Fibroblast of lung (primary cell): Measurements from ENCODE around the gene NOXRED1. TPM values are rescaled to one million over a fixed set of nuclear protein-coding genes. Genes with fewer than 3 reads are reported as not detected.

Experiments used
- DNase-seq, 2 donors: peaks; one replicate each; pipeline versions ENCODE4 v3.0.0 to v3.0.0-alpha.2; 2010; ENCODE audit warnings: low read depth in 2 of 2
- H2AFZ ChIP-seq: 2 replicates; pipeline ENCODE4 v1.5.1; 2012; ENCODE audit warnings: low read length, control low read depth, inconsistent platforms
- H3K27ac ChIP-seq: 2 replicates; pipeline ENCODE4 v1.5.1; 2011; ENCODE audit warnings: low read length, control low read depth; ENCODE audit not compliant: insufficient read depth
- H3K27me3 ChIP-seq: 2 replicates; pipeline ENCODE4 v1.5.1; 2011; ENCODE audit warnings: mild to moderate bottlenecking, low read length; ENCODE audit not compliant: control insufficient read depth, insufficient read depth
- H3K36me3 ChIP-seq: 2 replicates; pipeline ENCODE4 v1.5.1; 2011; ENCODE audit warnings: low read length; ENCODE audit not compliant: control insufficient read depth, insufficient read depth
- H3K4me1 ChIP-seq: 2 replicates; pipeline ENCODE4 v1.5.1; 2011; ENCODE audit warnings: low read length; ENCODE audit not compliant: control insufficient read depth, insufficient read depth; ENCODE audit errors: extremely low read depth
- H3K4me2 ChIP-seq: 2 replicates; pipeline ENCODE4 v1.5.1; 2011; ENCODE audit warnings: low read length, control low read depth; ENCODE audit not compliant: insufficient read depth; ENCODE audit errors: extremely low read depth
- H3K4me3 ChIP-seq, 4 experiments: fragments of 200-600 bp in 1 of 4; sonication (generic) in 1 of 4; replicated peaks in 1 of 4; 2 replicates each; pipeline ENCODE4 v1.5.1; 2011 to 2016; ENCODE audit warnings: low read length in 4 of 4, low read depth in 3 of 4, mild to moderate bottlenecking in 3 of 4, control low read depth in 2 of 4, inconsistent platforms in 1 of 4, mixed read lengths in 1 of 4; ENCODE audit not compliant: insufficient read depth in 1 of 4; ENCODE audit errors: control extremely low read depth in 1 of 4
- H3K79me2 ChIP-seq: 2 replicates; pipeline ENCODE4 v1.5.1; 2012; ENCODE audit warnings: mild to moderate bottlenecking, low read length, inconsistent platforms; ENCODE audit not compliant: control insufficient read depth, insufficient read depth
- H3K9ac ChIP-seq: 2 replicates; pipeline ENCODE4 v1.5.1; 2011; ENCODE audit warnings: mild to moderate bottlenecking, low read length, control low read depth; ENCODE audit not compliant: insufficient read depth
- H3K9me3 ChIP-seq: 2 replicates; pipeline ENCODE4 v1.5.1; 2012; ENCODE audit warnings: low read depth, low read length; ENCODE audit not compliant: control insufficient read depth, insufficient read depth
- H4K20me1 ChIP-seq: 2 replicates; pipeline ENCODE4 v1.5.1; 2011; ENCODE audit warnings: low read length; ENCODE audit not compliant: control insufficient read depth, insufficient read depth; ENCODE audit errors: extremely low read depth
- EZH2 ChIP-seq: IDR thresholded peaks from 2 replicates; pipeline ENCODE4 v1.5.1; 2012; ENCODE audit warnings: low read length, control low read depth, mild to moderate bottlenecking; ENCODE audit errors: missing control alignments
- polyA plus RNA-seq, 2 donors: library from polyadenylated mRNA; depleted of rRNA in 1 of 2; stranded (reverse) in 1 of 2; unstranded in 1 of 2; fragments of >200 nt; gene quantifications; 2 replicates each; pipeline ENCODE4 v1.2.1, GENCODE V29; 2011 to 2012; ENCODE audit warnings: missing spikeins in 1 of 2
- total RNA-seq: library from RNA; depleted of rRNA; stranded (reverse); fragments of >200 nt; gene quantifications from 2 replicates; pipeline ENCODE4 v1.2.1, GENCODE V29; 2014
- TF ChIP-seq, protein P1 (sequence below), 2 donors: IDR thresholded peaks in 1 of 2; conservative IDR thresholded peaks in 1 of 2; 1 replicate in 1 of 2; 2 replicates in 1 of 2; pipeline ENCODE4 v1.5.1; 2011 to 2012; ENCODE audit warnings: low read length in 2 of 2, control low read depth in 1 of 2, inconsistent platforms in 1 of 2, low read depth in 1 of 2, mild to moderate bottlenecking in 1 of 2

NOXRED1 gene
- total and polyA plus RNA-seq, 2 donors (not counting 1 experiment from before 2014, with no cell fraction given): 0.14 to 0.83 TPM

DNA sequence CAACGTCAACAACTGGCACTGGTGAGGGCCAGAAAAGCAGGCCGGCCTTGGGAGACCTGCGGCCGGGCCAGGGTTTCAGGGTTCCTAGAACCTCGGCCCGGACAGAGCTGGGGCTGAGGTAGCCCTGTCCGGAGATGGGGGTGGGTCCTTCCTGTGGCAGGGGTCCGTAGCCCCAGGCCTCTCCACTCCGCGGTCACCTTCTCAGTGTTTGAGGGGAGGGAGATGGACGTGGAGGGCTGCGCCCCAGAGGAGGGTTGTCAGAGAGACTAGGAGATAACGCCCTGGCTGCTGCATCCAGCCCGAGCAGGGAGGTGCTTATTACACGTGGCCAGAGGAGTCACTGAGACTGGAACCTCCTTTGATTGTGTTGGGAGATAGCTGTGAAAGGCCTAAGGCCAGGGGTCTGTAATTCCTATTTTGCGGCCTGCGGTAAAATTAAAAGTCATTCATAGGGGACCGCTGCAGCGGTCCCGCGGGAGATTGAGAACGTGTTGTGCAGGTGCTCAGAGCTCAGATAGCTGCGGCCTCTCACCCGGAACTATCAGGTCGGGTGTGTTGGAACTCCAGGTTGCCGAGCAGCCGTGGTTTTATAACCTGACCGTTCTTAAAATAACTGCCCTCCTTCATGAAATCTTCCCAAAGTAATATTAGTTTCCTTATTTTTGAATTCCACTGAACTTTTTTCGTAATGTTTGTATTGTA is 35.1 kb upstream of the NOXRED1 start:
- H2AFZ ChIP-seq: peak overlapping the region; percentile 98
- peaks cover 2% of the 10 kb centered on the region for H4K20me1 ChIP-seq
- TF ChIP-seq, protein P1, sequence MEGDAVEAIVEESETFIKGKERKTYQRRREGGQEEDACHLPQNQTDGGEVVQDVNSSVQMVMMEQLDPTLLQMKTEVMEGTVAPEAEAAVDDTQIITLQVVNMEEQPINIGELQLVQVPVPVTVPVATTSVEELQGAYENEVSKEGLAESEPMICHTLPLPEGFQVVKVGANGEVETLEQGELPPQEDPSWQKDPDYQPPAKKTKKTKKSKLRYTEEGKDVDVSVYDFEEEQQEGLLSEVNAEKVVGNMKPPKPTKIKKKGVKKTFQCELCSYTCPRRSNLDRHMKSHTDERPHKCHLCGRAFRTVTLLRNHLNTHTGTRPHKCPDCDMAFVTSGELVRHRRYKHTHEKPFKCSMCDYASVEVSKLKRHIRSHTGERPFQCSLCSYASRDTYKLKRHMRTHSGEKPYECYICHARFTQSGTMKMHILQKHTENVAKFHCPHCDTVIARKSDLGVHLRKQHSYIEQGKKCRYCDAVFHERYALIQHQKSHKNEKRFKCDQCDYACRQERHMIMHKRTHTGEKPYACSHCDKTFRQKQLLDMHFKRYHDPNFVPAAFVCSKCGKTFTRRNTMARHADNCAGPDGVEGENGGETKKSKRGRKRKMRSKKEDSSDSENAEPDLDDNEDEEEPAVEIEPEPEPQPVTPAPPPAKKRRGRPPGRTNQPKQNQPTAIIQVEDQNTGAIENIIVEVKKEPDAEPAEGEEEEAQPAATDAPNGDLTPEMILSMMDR (conservative IDR thresholded peaks at IDR 0.05 in 1 of 2, IDR thresholded peaks at IDR 0.05 in 1 of 2; ENCODE audit: low read depth in 1 of 2, low read length in 2 of 2): no peak
- TF ChIP-seq EZH2: no peak
- peak; percentile 16 to 36 for DNase-seq
- H3K79me2 ChIP-seq: peaks cover 31% of the 10 kb centered on the region
- H3K9ac ChIP-seq: peak overlapping the region; percentile 85
- no peaks in the 10 kb centered on the region for H3K27me3 ChIP-seq
- no peaks in the 10 kb centered on the region for H3K9me3 ChIP-seq
- H3K27ac ChIP-seq: peak overlapping the region; percentile 94
- H3K4me1 ChIP-seq: peaks cover 2% of the 10 kb centered on the region
- H3K4me3 ChIP-seq: peak overlapping the region; percentile 72 to 99 (median 87)
- peak overlapping the region; percentile 98 for H3K4me2 ChIP-seq
- H3K36me3 ChIP-seq: peaks cover 14% of the 10 kb centered on the region

DNA sequence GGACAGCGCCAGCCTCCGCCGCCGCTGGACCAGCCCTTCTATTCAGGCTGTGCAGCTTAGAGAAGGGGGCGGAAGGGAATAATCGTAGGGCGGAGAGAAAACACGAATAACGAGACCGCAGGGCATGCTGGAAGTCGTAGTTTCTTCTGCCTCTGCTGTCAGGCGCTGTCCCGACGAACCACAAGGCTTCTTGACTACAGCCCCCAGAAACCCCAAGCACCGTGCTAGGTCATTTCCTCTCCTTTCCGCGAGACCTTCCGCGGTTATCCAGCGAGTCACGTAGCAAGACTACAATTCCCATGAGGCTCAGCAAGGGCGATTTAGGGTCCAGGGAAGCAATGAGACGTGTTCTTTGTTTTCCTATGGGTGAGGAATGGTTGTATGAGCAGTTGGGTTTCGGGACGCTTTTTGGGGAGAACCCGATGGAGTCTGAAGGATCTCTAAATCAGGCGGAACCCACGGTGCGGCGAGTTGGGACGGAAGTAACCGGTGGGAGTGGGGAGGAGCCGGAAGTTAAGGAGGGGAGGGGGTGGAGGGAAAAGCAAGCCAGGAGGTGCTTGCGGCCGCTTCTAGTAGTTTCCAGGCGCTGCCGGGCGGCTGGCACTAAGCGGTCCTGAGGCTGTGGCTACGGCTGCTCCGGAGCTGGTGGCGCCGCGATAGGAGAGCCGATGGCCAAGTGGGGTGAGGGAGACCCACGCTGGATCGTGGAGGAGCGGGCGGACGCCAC is 34.4 kb upstream of the NOXRED1 start, which contains the start of the genes AHSA1 and VIPAS39:
TSS of gene AHSA1 (plus strand) at position 572 of the 727 bp plus-strand sequence. CDS start at position 669, 97 bp downstream.
TSS of gene VIPAS39 (minus strand) at position 80 of the 727 bp plus-strand sequence. CDS start 3,499 bp downstream, outside the sequence.
- Histone ChIP-seq H3K4me3 (peak within 1 kb of the TSS; percentile 72 to 99 (median 87)), H3K9ac (peak within 1 kb of the TSS; percentile 85), H3K27me3 (no peaks in the 10 kb centered on the region), H3K9me3 (no peaks in the 10 kb centered on the region), H3K4me1 (peaks cover 2% of the 10 kb centered on the region), H4K20me1 (peaks cover 2% of the 10 kb centered on the region), H3K79me2 (peaks cover 31% of the 10 kb centered on the region), H3K4me2 (peak within 1 kb of the TSS; percentile 98), H3K36me3 (peaks cover 13% of the 10 kb centered on the region), H3K27ac (peak within 1 kb of the TSS; percentile 94), H2AFZ (peak within 1 kb of the TSS; percentile 98)
- DNase-seq: peak; percentile 99
- TF ChIP-seq EZH2: no peak
- TF ChIP-seq, protein P1 (conservative IDR thresholded peaks at IDR 0.05 in 1 of 2, IDR thresholded peaks at IDR 0.05 in 1 of 2; ENCODE audit: low read depth in 1 of 2, low read length in 2 of 2): no peak

DNA sequence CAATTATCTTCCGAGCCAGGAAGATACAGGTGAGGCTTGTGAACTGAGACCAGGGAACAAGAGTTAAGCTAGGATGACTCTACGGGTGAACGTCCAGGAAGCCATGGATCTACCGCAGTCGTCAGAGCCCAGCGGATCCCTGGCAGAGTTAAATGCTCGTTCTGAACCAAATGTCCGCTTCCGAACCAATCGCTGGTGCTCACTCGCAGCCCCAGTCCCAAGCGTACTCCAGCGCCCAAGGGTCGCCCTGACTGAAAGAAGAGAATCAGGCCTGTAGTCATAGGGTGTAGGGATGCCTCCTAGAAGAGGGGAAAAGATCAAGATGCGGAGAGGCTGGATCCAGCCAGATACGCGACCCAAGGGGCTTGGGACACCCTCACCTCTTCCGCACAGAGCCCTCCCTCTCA is 33.8 kb upstream of the NOXRED1 start:
- Histone ChIP-seq H3K27me3 (no peaks in the 10 kb centered on the region), H3K27ac (peak overlapping the region; percentile 94), H3K9ac (peak overlapping the region; percentile 58), H2AFZ (peak overlapping the region; percentile 85), H4K20me1 (peaks cover 2% of the 10 kb centered on the region), H3K4me2 (peak overlapping the region; percentile 74), H3K9me3 (no peaks in the 10 kb centered on the region), H3K4me3 (peak overlapping the region; percentile 72 to 99 (median 87)), H3K4me1 (peaks cover 2% of the 10 kb centered on the region), H3K79me2 (peaks cover 31% of the 10 kb centered on the region), H3K36me3 (peaks cover 7% of the 10 kb centered on the region)
- no peak for DNase-seq
- TF ChIP-seq EZH2: no peak
- TF ChIP-seq, protein P1 (conservative IDR thresholded peaks at IDR 0.05 in 1 of 2, IDR thresholded peaks at IDR 0.05 in 1 of 2; ENCODE audit: low read depth in 1 of 2, low read length in 2 of 2): no peak
